Measurements from ENCODE around the gene VASN. TPM values are rescaled to one million over a fixed set of nuclear protein-coding genes. Genes with fewer than 3 reads are reported as not detected.

VASN gene
- total and polyA plus RNA-seq, 7 donors, result 2.0 to 3.8 (median 3.3) TPM

GRCh38 chr16:4354512-4355409 is 16.9 kb upstream of the VASN start:
- intact Hi-C loops (cut with DNase I), result no loop called here
- Histone ChIP-seq H3K27ac (no peak overlapping the region), H3K9me3 (no peaks in the 10 kb centered on the region), H3K36me3 (ENCODE audit: insufficient read depth in 1 of 2, low read depth in 1 of 2) (peaks cover 0 to 6% of the 10 kb centered on the region in 2 donors), H3K4me3 (no peak overlapping the region), H3K4me1 (peaks cover 7% of the 10 kb centered on the region), H3K27me3 (ENCODE audit: insufficient read depth in 3 of 3, low read length in 2 of 3) (no peaks in the 10 kb centered on the region)
- 91 to 93% (median 92%) methylated on average over 20 of the region's 20 CpGs for WGBS, 3 donors
- DNase-seq (no peak), ATAC-seq (no peak)
- no peak for TF ChIP-seq CTCF (IDR thresholded peaks at IDR 0.05)

- peaks cover 0 to 11% of the 10 kb centered on the region in 2 donors for H3K36me3 ChIP-seq (ENCODE audit: insufficient read depth in 1 of 2, low read depth in 1 of 2)
- intact Hi-C loops (cut with DNase I), result no loop called here
- no peak for ATAC-seq
- H3K4me3 ChIP-seq, result no peak overlapping the region
- no peak overlapping the region for H3K27ac ChIP-seq
- no peaks in the 10 kb centered on the region for H3K27me3 ChIP-seq (ENCODE audit: insufficient read depth in 3 of 3, low read length in 2 of 3)
- DNase-seq, result no peak
- no peaks in the 10 kb centered on the region for H3K9me3 ChIP-seq
- 92 to 93% (median 92%) methylated on average over 6 to 7 of the region's 7 CpGs for WGBS, 3 donors
- TF ChIP-seq CTCF (IDR thresholded peaks at IDR 0.05), result no peak
- no peaks in the 10 kb centered on the region for H3K4me1 ChIP-seq
Measured at GRCh38 chr16:4356820-4357219, 14.8 kb upstream of the VASN start.

GRCh38 chr16:4358236-4358635 is 13.4 kb upstream of the VASN start:
- no peaks in the 10 kb centered on the region for H3K27me3 ChIP-seq (ENCODE audit: insufficient read depth in 3 of 3, low read length in 2 of 3)
- intact Hi-C loops (cut with DNase I), result no loop called here

GRCh38 chr16:4358831-4359561 is 12.7 kb upstream of the VASN start:
- DNase-seq, result peak; percentile 78 to 85
- WGBS, 3 donors, result 45 to 46% (median 46%) methylated on average over 12 to 19 of the region's 19 CpGs
- no peak overlapping the region for H3K4me3 ChIP-seq
- H3K9me3 ChIP-seq, result no peaks in the 10 kb centered on the region
- H3K36me3 ChIP-seq (ENCODE audit: insufficient read depth in 1 of 2, low read depth in 1 of 2), result peaks cover 0 to 28% of the 10 kb centered on the region in 2 donors
- ATAC-seq, result peak; percentile 77 to 92 (median 86)
- no peak overlapping the region for H3K27ac ChIP-seq
- no peaks in the 10 kb centered on the region for H3K4me1 ChIP-seq
- no peaks in the 10 kb centered on the region for H3K27me3 ChIP-seq (ENCODE audit: insufficient read depth in 3 of 3, low read length in 2 of 3)
- TF ChIP-seq CTCF (IDR thresholded peaks at IDR 0.05), result peak; percentile 98
- intact Hi-C loops (cut with DNase I), result loop anchor here (1.0 kb wide), 1 partner anchor 43 kb away; no protein-coding TSS in a partner anchor

More at GRCh38 chr16:4358236-4358635, 13.4 kb upstream of the VASN start:
- peak in 1 of 2 donors; percentile 52 for DNase-seq
- Histone ChIP-seq H3K27ac (no peak overlapping the region), H3K9me3 (no peaks in the 10 kb centered on the region), H3K4me3 (no peak overlapping the region), H3K4me1 (no peaks in the 10 kb centered on the region), H3K36me3 (ENCODE audit: insufficient read depth in 1 of 2, low read depth in 1 of 2) (peaks cover 0 to 23% of the 10 kb centered on the region in 2 donors)
- ATAC-seq, result no peak
- 95 to 96% (median 95%) methylated on average over 19 of the region's 19 CpGs for WGBS, 3 donors
- TF ChIP-seq CTCF (IDR thresholded peaks at IDR 0.05), result no peak
